Neural progenitor cell (in vitro differentiated cells): ENCODE data around the gene INPP5E. TPM values are rescaled to one million over a fixed set of nuclear protein-coding genes. Genes with fewer than 3 reads are reported as not detected.

Experiments
- DNase-seq: peaks from one replicate; pipeline ENCODE4 v3.0.0-alpha.2; 2016; ENCODE audit warnings: low spot score
- H2AFZ ChIP-seq: fragments of 200-600 bp; sonication (generic); replicated peaks from 2 replicates; pipeline ENCODE4 v1.6.1; 2016; ENCODE audit warnings: antibody characterized with exemption
- H3F3A ChIP-seq: fragments of 200-600 bp; sonication (generic); 2 replicates; pipeline ENCODE4 v1.6.1; 2016; ENCODE audit warnings: antibody characterized with exemption, low read depth
- H3K27ac ChIP-seq: fragments of 200-600 bp; sonication (generic); 2 replicates; pipeline ENCODE4 v1.5.1; 2016; ENCODE audit warnings: mild to moderate bottlenecking
- H3K27me3 ChIP-seq: fragments of 200-600 bp; sonication (generic); 2 replicates; pipeline ENCODE4 v1.6.1; 2016; ENCODE audit warnings: mild to moderate bottlenecking, moderate library complexity
- H3K36me3 ChIP-seq: fragments of 200-600 bp; sonication (generic); 2 replicates; pipeline ENCODE4 v1.5.1; 2016
- H3K4me1 ChIP-seq: fragments of 200-600 bp; sonication (generic); 2 replicates; pipeline ENCODE4 v1.6.1; 2016; ENCODE audit warnings: mixed run types
- H3K4me2 ChIP-seq: fragments of 200-600 bp; sonication (generic); 2 replicates; pipeline ENCODE4 v1.6.1; 2016
- H3K4me3 ChIP-seq: fragments of 200-600 bp; sonication (generic); 2 replicates; pipeline ENCODE4 v1.5.1; 2016
- H3K79me2 ChIP-seq: fragments of 200-600 bp; sonication (generic); 2 replicates; pipeline ENCODE4 v1.6.1; 2016; ENCODE audit warnings: low read depth
- H3K9ac ChIP-seq: fragments of 200-600 bp; sonication (generic); 2 replicates; pipeline ENCODE4 v1.6.1; 2016
- H3K9me3 ChIP-seq: fragments of 200-600 bp; sonication (generic); 2 replicates; pipeline ENCODE4 v1.5.1; 2016; ENCODE audit warnings: low read depth
- H4K20me1 ChIP-seq: fragments of 200-600 bp; sonication (generic); 2 replicates; pipeline ENCODE4 v1.6.1; 2016; ENCODE audit warnings: low read depth
- H3K27ac Mint-ChIP-seq: 3 replicates; pipeline ENCODE4 v1.8.0; 2021; ENCODE audit warnings: mixed read lengths
- H3K27me3 Mint-ChIP-seq: 2 replicates; pipeline ENCODE4 v1.8.0; 2022; ENCODE audit warnings: low read depth, mild to moderate bottlenecking, inconsistent platforms, moderate library complexity, mixed read lengths; ENCODE audit not compliant: insufficient read depth
- H3K36me3 Mint-ChIP-seq: 3 replicates; pipeline ENCODE4 v1.8.0; 2021; ENCODE audit warnings: mixed read lengths
- H3K4me1 Mint-ChIP-seq: 3 replicates; pipeline ENCODE4 v1.8.0; 2021; ENCODE audit warnings: mixed read lengths
- H3K4me3 Mint-ChIP-seq: 3 replicates; pipeline ENCODE4 v1.8.0; 2021; ENCODE audit warnings: mild to moderate bottlenecking, moderate library complexity, mixed read lengths
- H3K9me3 Mint-ChIP-seq: 3 replicates; pipeline ENCODE4 v1.8.0; 2020; ENCODE audit warnings: mixed read lengths
- CTCF ChIP-seq: fragments of 200-600 bp; sonication (generic); IDR thresholded peaks from 2 replicates; pipeline ENCODE4 v1.5.1; 2017; ENCODE audit warnings: antibody characterized with exemption, mild to moderate bottlenecking
- EZH2 ChIP-seq: fragments of 200-600 bp; sonication (generic); IDR thresholded peaks from 2 replicates; pipeline ENCODE4 v1.6.1; 2017; ENCODE audit warnings: antibody characterized with exemption, mild to moderate bottlenecking, moderate library complexity
- EZH2phosphoT487 ChIP-seq: fragments of 200-600 bp; sonication (generic); IDR thresholded peaks from 2 replicates; pipeline ENCODE4 v1.6.1; 2017; ENCODE audit warnings: antibody characterized with exemption
- total RNA-seq: library from RNA; depleted of rRNA; stranded (reverse); fragments of >200 nt; gene quantifications from 2 replicates; pipeline ENCODE4 v1.2.3, GENCODE V29; 2015; ENCODE audit warnings: low replicate concordance

INPP5E gene
- total RNA-seq, 1 donor from 2014 or later = 8.8 TPM

DNA sequence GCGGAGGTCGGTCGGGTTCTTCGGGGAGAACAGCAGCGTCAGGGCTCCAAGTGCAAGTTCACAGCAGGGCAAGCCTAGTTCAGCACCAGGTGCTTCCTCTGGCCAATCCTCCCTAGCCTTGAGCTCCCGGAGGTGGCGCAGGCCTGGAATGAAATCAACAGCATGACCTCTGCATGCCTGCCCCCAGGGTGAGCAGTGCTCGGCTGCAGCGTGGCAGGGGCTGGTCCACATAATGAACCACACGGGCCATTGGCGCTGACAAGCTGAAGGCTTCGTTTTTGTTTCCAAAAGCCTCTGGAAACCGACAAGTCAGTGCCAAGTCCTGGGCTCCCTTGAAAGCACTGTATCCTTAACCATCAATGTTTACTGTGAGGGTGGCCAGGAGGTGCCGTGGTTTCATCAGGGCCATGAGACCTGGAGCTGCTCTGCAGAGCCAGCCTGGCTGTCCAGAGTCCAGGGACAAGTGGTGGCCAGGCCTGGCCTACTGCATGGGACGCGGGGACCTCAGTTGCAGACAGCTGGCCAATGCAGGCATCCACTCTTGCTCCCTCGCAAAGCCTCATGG is 2.1 kb upstream of the INPP5E start:
- H3K4me3 Mint-ChIP-seq = peak overlapping the region; percentile 70

GRCh38 chr9:136441191-136441680 is 1.6 kb upstream of the INPP5E start:
- peaks cover 22% of the 10 kb centered on the region for H3F3A ChIP-seq
- H4K20me1 ChIP-seq = peaks cover 45% of the 10 kb centered on the region
- no peaks in the 10 kb centered on the region for H3K9me3 Mint-ChIP-seq
- H3K36me3 ChIP-seq = no peaks in the 10 kb centered on the region
- H3K27ac Mint-ChIP-seq = peak overlapping the region; percentile 57
- DNase-seq = no peak
- H3K27ac ChIP-seq = no peak overlapping the region
- H3K4me1 Mint-ChIP-seq = peaks cover 19% of the 10 kb centered on the region
- peaks cover 23% of the 10 kb centered on the region for H3K36me3 Mint-ChIP-seq
- no peak overlapping the region for H3K4me2 ChIP-seq
- H3K9ac ChIP-seq = no peak overlapping the region
- H3K4me3 Mint-ChIP-seq = peak overlapping the region; percentile 84
- no peaks in the 10 kb centered on the region for H3K9me3 ChIP-seq
- no peaks in the 10 kb centered on the region for H3K27me3 ChIP-seq
- peaks cover 17% of the 10 kb centered on the region for H3K27me3 Mint-ChIP-seq
- H3K79me2 ChIP-seq = peaks cover 31% of the 10 kb centered on the region
- peaks cover 9% of the 10 kb centered on the region for H3K4me1 ChIP-seq
- H2AFZ ChIP-seq = no peak overlapping the region
- TF ChIP-seq EZH2phosphoT487 (no peak), CTCF (no peak), EZH2 (no peak)
- no peak overlapping the region for H3K4me3 ChIP-seq

More for the DNA sequence above, 2.1 kb upstream of the INPP5E start:
- peaks cover 22% of the 10 kb centered on the region for H3F3A ChIP-seq
- H3K27ac ChIP-seq = no peak overlapping the region
- peaks cover 15% of the 10 kb centered on the region for H3K4me1 Mint-ChIP-seq
- DNase-seq = no peak
- peaks cover 25% of the 10 kb centered on the region for H3K79me2 ChIP-seq
- H3K27me3 Mint-ChIP-seq = peaks cover 17% of the 10 kb centered on the region
- no peak overlapping the region for H3K4me3 ChIP-seq
- no peaks in the 10 kb centered on the region for H3K27me3 ChIP-seq
- no peak overlapping the region for H3K9ac ChIP-seq
- H4K20me1 ChIP-seq = peaks cover 40% of the 10 kb centered on the region
- H3K4me1 ChIP-seq = peaks cover 9% of the 10 kb centered on the region
- H3K36me3 ChIP-seq = no peaks in the 10 kb centered on the region
- no peaks in the 10 kb centered on the region for H3K9me3 Mint-ChIP-seq
- H3K36me3 Mint-ChIP-seq = peaks cover 23% of the 10 kb centered on the region
- no peaks in the 10 kb centered on the region for H3K9me3 ChIP-seq
- TF ChIP-seq CTCF (no peak), EZH2phosphoT487 (no peak), EZH2 (no peak)
- H2AFZ ChIP-seq = no peak overlapping the region
- no peak overlapping the region for H3K4me2 ChIP-seq
- peak overlapping the region; percentile 57 for H3K27ac Mint-ChIP-seq

GRCh38 chr9:136438548-136439480 is 831 bp downstream of the INPP5E start:
- no peak for TF ChIP-seq EZH2phosphoT487
- no peak for TF ChIP-seq EZH2
- no peak for TF ChIP-seq CTCF
- Mint-ChIP-seq H3K9me3 (no peaks in the 10 kb centered on the region), H3K27me3 (peaks cover 19% of the 10 kb centered on the region), H3K36me3 (peaks cover 20% of the 10 kb centered on the region), H3K4me3 (peak overlapping the region; percentile 90), H3K27ac (no peak overlapping the region), H3K4me1 (peaks cover 22% of the 10 kb centered on the region)
- peak overlapping the region; percentile 99 for H3K4me3 ChIP-seq
- H3K4me1 ChIP-seq = peaks cover 9% of the 10 kb centered on the region
- H3K79me2 ChIP-seq = peaks cover 48% of the 10 kb centered on the region
- peak overlapping the region; percentile 86 for H3K9ac ChIP-seq
- peak overlapping the region; percentile 98 for H3K4me2 ChIP-seq
- no peaks in the 10 kb centered on the region for H3K27me3 ChIP-seq
- no peaks in the 10 kb centered on the region for H3K9me3 ChIP-seq
- H2AFZ ChIP-seq = peak overlapping the region; percentile 89
- peaks cover 62% of the 10 kb centered on the region for H4K20me1 ChIP-seq
- peak; percentile 60 for DNase-seq
- peaks cover 22% of the 10 kb centered on the region for H3F3A ChIP-seq
- H3K27ac ChIP-seq = no peak overlapping the region
- no peaks in the 10 kb centered on the region for H3K36me3 ChIP-seq
